Measurements from ENCODE around the gene OLR1. TPM values are rescaled to one million over a fixed set of nuclear protein-coding genes. Genes with fewer than 3 reads are reported as not detected.

Gene OLR1
- total RNA-seq, 1 experiment from 2014 or later = not detected

- in situ Hi-C loops (cut with HindIII; ENCODE audit: low pct_unique_long_range_greater_than_20kb, low sequenced_read_pairs) = no loop called here
Measured at GRCh38 chr12:10165421-10165820, 6.5 kb downstream of the OLR1 start.

GRCh38 chr12:10163084-10163483 is 8.8 kb downstream of the OLR1 start:
- in situ Hi-C loops (cut with HindIII; ENCODE audit: low pct_unique_long_range_greater_than_20kb, low sequenced_read_pairs) = no loop called here
- DNase-seq (ENCODE audit: low read depth, low spot score) = no peak

More at GRCh38 chr12:10165421-10165820, 6.5 kb downstream of the OLR1 start:
- no peak for DNase-seq (ENCODE audit: low read depth, low spot score)

- in situ Hi-C loops (cut with HindIII; ENCODE audit: low pct_unique_long_range_greater_than_20kb, low sequenced_read_pairs) = no loop called here
- no peak for DNase-seq (ENCODE audit: low read depth, low spot score)
Measured at GRCh38 chr12:10160617-10161385, 11.1 kb downstream of the OLR1 start.

GRCh38 chr12:10159280-10159679 is 12.7 kb downstream of the OLR1 start:
- in situ Hi-C loops (cut with HindIII; ENCODE audit: low pct_unique_long_range_greater_than_20kb, low sequenced_read_pairs) = no loop called here
- no peak for DNase-seq (ENCODE audit: low read depth, low spot score)

- in situ Hi-C loops (cut with HindIII; ENCODE audit: low pct_unique_long_range_greater_than_20kb, low sequenced_read_pairs) = no loop called here
- no peak for DNase-seq (ENCODE audit: low read depth, low spot score)
Measured at GRCh38 chr12:10158406-10158805, 13.5 kb downstream of the OLR1 start.

GRCh38 chr12:10155966-10156365 is 16.0 kb downstream of the OLR1 start:
- in situ Hi-C loops (cut with HindIII; ENCODE audit: low pct_unique_long_range_greater_than_20kb, low sequenced_read_pairs) = no loop called here
- DNase-seq (ENCODE audit: low read depth, low spot score) = no peak

GRCh38 chr12:10154145-10154496 is 17.8 kb downstream of the OLR1 start:
- in situ Hi-C loops (cut with HindIII; ENCODE audit: low pct_unique_long_range_greater_than_20kb, low sequenced_read_pairs) = no loop called here

GRCh38 chr12:10153271-10154144 is 18.4 kb downstream of the OLR1 start:
- DNase-seq (ENCODE audit: low read depth, low spot score) = peak; percentile 73
- in situ Hi-C loops (cut with HindIII; ENCODE audit: low pct_unique_long_range_greater_than_20kb, low sequenced_read_pairs) = no loop called here

More at GRCh38 chr12:10154145-10154496, 17.8 kb downstream of the OLR1 start:
- no peak for DNase-seq (ENCODE audit: low read depth, low spot score)

- DNase-seq (ENCODE audit: low read depth, low spot score) = no peak
- in situ Hi-C loops (cut with HindIII; ENCODE audit: low pct_unique_long_range_greater_than_20kb, low sequenced_read_pairs) = no loop called here
Measured at GRCh38 chr12:10151621-10152020, 20.3 kb downstream of the OLR1 start.

- in situ Hi-C loops (cut with HindIII; ENCODE audit: low pct_unique_long_range_greater_than_20kb, low sequenced_read_pairs) = loop anchor here (25.0 kb wide), 1 partner anchor 136 kb away; the partner anchor contains the start of gene CLEC12B
- DNase-seq (ENCODE audit: low read depth, low spot score) = no peak
Measured at GRCh38 chr12:10147714-10148403, 24.1 kb downstream of the OLR1 start.

- DNase-seq (ENCODE audit: low read depth, low spot score) = peak; percentile 78
- in situ Hi-C loops (cut with HindIII; ENCODE audit: low pct_unique_long_range_greater_than_20kb, low sequenced_read_pairs) = loop anchor here (25.0 kb wide), 1 partner anchor 131 kb away; the partner anchor contains the start of gene CLEC12B
Measured at GRCh38 chr12:10142976-10143589, 28.8 kb downstream of the OLR1 start.

GRCh38 chr12:10140001-10140400 is 31.9 kb downstream of the OLR1 start:
- in situ Hi-C loops (cut with HindIII; ENCODE audit: low pct_unique_long_range_greater_than_20kb, low sequenced_read_pairs) = loop anchor here (25.0 kb wide), 1 partner anchor 128 kb away; the partner anchor contains the start of gene CLEC12B
- peak; percentile 78 for DNase-seq (ENCODE audit: low read depth, low spot score)

GRCh38 chr12:10136637-10137205 is 35.2 kb downstream of the OLR1 start:
- in situ Hi-C loops (cut with HindIII; ENCODE audit: low pct_unique_long_range_greater_than_20kb, low sequenced_read_pairs) = loop anchor here (25.0 kb wide), 1 partner anchor 124 kb away; the partner anchor contains the start of gene CLEC12B
- no peak for DNase-seq (ENCODE audit: low read depth, low spot score)

- in situ Hi-C loops (cut with HindIII; ENCODE audit: low pct_unique_long_range_greater_than_20kb, low sequenced_read_pairs) = loop anchor here (25.0 kb wide), 1 partner anchor 123 kb away; the partner anchor contains the start of gene CLEC12B
- DNase-seq (ENCODE audit: low read depth, low spot score) = no peak
Measured at GRCh38 chr12:10135126-10135525, 36.8 kb downstream of the OLR1 start.

GRCh38 chr12:10132850-10133370 is 39.0 kb downstream of the OLR1 start:
- in situ Hi-C loops (cut with HindIII; ENCODE audit: low pct_unique_long_range_greater_than_20kb, low sequenced_read_pairs) = loop anchor here (25.0 kb wide), 1 partner anchor 121 kb away; the partner anchor contains the start of gene CLEC12B
- DNase-seq (ENCODE audit: low read depth, low spot score) = no peak

GRCh38 chr12:10131111-10131690 is 40.7 kb downstream of the OLR1 start:
- DNase-seq (ENCODE audit: low read depth, low spot score) = no peak
- in situ Hi-C loops (cut with HindIII; ENCODE audit: low pct_unique_long_range_greater_than_20kb, low sequenced_read_pairs) = loop anchor here (25.0 kb wide), 1 partner anchor 119 kb away; the partner anchor contains the start of gene CLEC12B

All from SK-MEL-5 (cell line).